PC-9 (cell line): ENCODE measurements around the gene PSORS1C1. TPM values are rescaled to one million over a fixed set of nuclear protein-coding genes. Genes with fewer than 3 reads are reported as not detected.

ENCODE experiments used
- BruUV-seq: library from RNA; stranded (reverse); fragments of 400-500 nt; replicated peaks from 2 replicates; lab custom pipeline; 2021; lab: Mats Ljungman, UMichigan
- CTCF ChIA-PET: fragments of 300-600 bp; sonication (Branson Sonifier 250); formaldehyde crosslinking; loops from one replicate; lab custom pipeline; 2022; ENCODE audit warnings: antibody characterized with exemption; lab: Charles Lee
- POLR2A ChIA-PET: fragments of 300-600 bp; sonication (Branson Sonifier 250); formaldehyde crosslinking; loops from one replicate; lab custom pipeline; 2022; ENCODE audit warnings: antibody characterized with exemption; ENCODE audit not compliant: unreplicated experiment; lab: Charles Lee
- DNase-seq, 2 experiments: peaks; one replicate each; pipeline versions ENCODE4 v3.0.0 to v3.0.0-alpha.2; 2015 to 2022; ENCODE audit warnings: mixed read lengths in 1 of 2
- H2AFZ ChIP-seq: fragments of 200-600 bp; sonication (generic); 2 replicates; pipeline ENCODE4 v1.8.1; 2017; ENCODE audit warnings: antibody characterized with exemption
- H3F3A ChIP-seq: fragments of 200-600 bp; sonication (generic); 2 replicates; pipeline ENCODE4 v1.8.1; 2017; ENCODE audit warnings: antibody characterized with exemption, mild to moderate bottlenecking, low read depth; ENCODE audit not compliant: insufficient read depth
- H3K27ac ChIP-seq: fragments of 200-600 bp; sonication (generic); 2 replicates; pipeline ENCODE4 v1.6.1; 2016; ENCODE audit warnings: mixed run types
- H3K27me3 ChIP-seq: fragments of 200-600 bp; sonication (generic); 2 replicates; pipeline ENCODE4 v1.6.1; 2016; ENCODE audit warnings: low read depth, mixed run types; ENCODE audit not compliant: insufficient read depth
- H3K36me3 ChIP-seq: fragments of 200-600 bp; sonication (generic); 2 replicates; pipeline ENCODE4 v1.6.1; 2016; ENCODE audit warnings: low read depth, mixed run types
- H3K4me1 ChIP-seq: fragments of 200-600 bp; sonication (generic); replicated peaks from 2 replicates; pipeline ENCODE4 v1.6.1; 2016; ENCODE audit warnings: mixed run types; ENCODE audit not compliant: insufficient read depth
- H3K4me2 ChIP-seq: fragments of 200-600 bp; sonication (generic); 2 replicates; pipeline ENCODE4 v1.6.1; 2017; ENCODE audit warnings: mixed run types
- H3K4me3 ChIP-seq: fragments of 200-600 bp; sonication (generic); 2 replicates; pipeline ENCODE4 v1.6.1; 2016; ENCODE audit warnings: mixed run types
- H3K79me2 ChIP-seq: fragments of 200-600 bp; sonication (generic); 2 replicates; pipeline ENCODE4 v1.6.1; 2017; ENCODE audit warnings: low read depth, mixed run types
- H3K9me2 ChIP-seq: fragments of 200-600 bp; sonication (generic); 2 replicates; pipeline ENCODE4 v1.8.1; 2017; ENCODE audit warnings: mild to moderate bottlenecking; ENCODE audit not compliant: insufficient read depth
- H3K9me3 ChIP-seq: fragments of 200-600 bp; sonication (generic); 2 replicates; pipeline ENCODE4 v1.8.1; 2016; ENCODE audit warnings: low read depth; ENCODE audit not compliant: insufficient read depth
- H4K20me1 ChIP-seq: fragments of 200-600 bp; sonication (generic); 2 replicates; pipeline ENCODE4 v1.8.1; 2017; ENCODE audit not compliant: insufficient read depth
- EZH2 ChIP-seq: fragments of 200-600 bp; sonication (generic); IDR thresholded peaks from 2 replicates; pipeline ENCODE4 v1.8.0; 2017; ENCODE audit warnings: antibody characterized with exemption, low read depth
- intact Hi-C: fragments of 100-400 bp; cut with micrococcal nuclease; formaldehyde crosslinking; loops from one replicate; pipeline ENCODE4 v1.10.0; 2022; ENCODE audit not compliant: unreplicated experiment
- total RNA-seq: library from RNA; stranded (reverse); gene quantifications from 2 replicates; pipeline ENCODE4 v1.2.3, GENCODE V29; 2021
- TF ChIP-seq, protein P1 (sequence below): fragments of 200-600 bp; sonication (generic); conservative IDR thresholded peaks from 2 replicates; pipeline ENCODE4 v1.6.1; 2017; ENCODE audit warnings: mixed run types, antibody characterized with exemption, mild to moderate bottlenecking, moderate library complexity

PSORS1C1 gene
- total RNA-seq, 1 experiment from 2014 or later = 29.2 TPM

DNA sequence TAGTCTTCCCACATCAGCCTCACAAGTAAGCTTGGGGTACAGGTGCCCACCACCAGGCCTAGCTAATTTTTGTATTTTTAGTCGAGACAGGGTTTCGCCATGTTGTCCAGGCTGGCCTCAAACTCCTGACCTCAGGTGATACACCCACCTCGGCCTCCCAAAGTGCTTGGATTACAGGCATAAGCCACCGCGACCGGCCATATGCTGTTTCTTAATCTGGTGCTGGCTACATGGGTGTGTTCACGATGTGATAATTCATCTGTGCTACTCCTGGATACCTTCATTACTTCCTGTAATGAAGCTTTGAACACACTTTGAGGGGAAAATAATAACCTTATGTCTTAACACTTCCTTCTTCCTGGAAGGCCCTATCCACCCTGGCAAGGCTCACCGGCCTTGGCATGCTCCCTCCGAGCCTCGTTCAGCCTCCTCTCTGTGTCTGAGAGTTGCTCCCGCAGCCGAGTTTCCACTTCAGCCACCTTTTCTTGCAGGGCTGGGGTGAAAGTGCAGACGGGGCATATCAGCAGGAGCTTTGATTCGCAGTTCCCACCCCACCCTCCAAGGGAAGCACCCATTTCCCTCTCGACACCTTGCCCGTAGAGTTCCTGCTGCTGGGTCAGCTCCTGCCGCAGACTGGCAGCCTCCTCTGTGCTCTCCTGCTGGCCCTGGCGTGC lies 29.8 kb downstream of the PSORS1C1 start:
- no peaks in the 10 kb centered on the region for H3K4me1 ChIP-seq
- POLR2A ChIA-PET = no interaction called here

DNA sequence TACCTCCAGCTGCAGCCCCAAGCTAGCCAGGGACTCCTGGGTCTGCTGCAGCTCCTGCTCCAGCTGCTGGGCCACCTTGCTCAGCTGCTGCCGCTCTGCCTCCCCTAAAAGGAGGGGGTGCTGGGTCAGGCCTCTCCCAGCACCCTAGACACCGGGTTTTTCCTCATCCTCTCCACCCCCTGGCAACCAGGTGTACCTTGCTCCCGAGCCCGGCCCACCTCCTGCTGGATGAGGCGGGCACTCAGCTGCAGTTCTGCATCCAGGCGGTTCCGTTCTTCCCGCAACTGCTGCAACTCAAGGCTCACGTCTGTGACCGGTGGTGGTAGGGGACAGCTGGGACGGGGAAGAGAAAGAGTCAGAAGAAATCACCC lies 30.4 kb downstream of the PSORS1C1 start:
- Histone ChIP-seq H3K79me2 (no peaks in the 10 kb centered on the region), H2AFZ (no peak overlapping the region), H3K27ac (no peak overlapping the region), H3K27me3 (no peaks in the 10 kb centered on the region), H3K9me2 (no peaks in the 10 kb centered on the region), H4K20me1 (no peaks in the 10 kb centered on the region), H3K4me3 (no peak overlapping the region), H3K9me3 (no peaks in the 10 kb centered on the region), H3K4me1 (no peaks in the 10 kb centered on the region), H3K4me2 (no peak overlapping the region), H3F3A (no peaks in the 10 kb centered on the region; the same call in 1 of the 2 replicates), H3K36me3 (no peaks in the 10 kb centered on the region)
- intact Hi-C loops = no loop called here
- ChIA-PET POLR2A (no interaction called here), CTCF (no interaction called here)
- BruUV-seq = no TSS peak
- TF ChIP-seq EZH2 = no peak
- TF ChIP-seq, protein P1, sequence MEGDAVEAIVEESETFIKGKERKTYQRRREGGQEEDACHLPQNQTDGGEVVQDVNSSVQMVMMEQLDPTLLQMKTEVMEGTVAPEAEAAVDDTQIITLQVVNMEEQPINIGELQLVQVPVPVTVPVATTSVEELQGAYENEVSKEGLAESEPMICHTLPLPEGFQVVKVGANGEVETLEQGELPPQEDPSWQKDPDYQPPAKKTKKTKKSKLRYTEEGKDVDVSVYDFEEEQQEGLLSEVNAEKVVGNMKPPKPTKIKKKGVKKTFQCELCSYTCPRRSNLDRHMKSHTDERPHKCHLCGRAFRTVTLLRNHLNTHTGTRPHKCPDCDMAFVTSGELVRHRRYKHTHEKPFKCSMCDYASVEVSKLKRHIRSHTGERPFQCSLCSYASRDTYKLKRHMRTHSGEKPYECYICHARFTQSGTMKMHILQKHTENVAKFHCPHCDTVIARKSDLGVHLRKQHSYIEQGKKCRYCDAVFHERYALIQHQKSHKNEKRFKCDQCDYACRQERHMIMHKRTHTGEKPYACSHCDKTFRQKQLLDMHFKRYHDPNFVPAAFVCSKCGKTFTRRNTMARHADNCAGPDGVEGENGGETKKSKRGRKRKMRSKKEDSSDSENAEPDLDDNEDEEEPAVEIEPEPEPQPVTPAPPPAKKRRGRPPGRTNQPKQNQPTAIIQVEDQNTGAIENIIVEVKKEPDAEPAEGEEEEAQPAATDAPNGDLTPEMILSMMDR = no peak
- DNase-seq = no peak

More for the DNA sequence above, 29.8 kb downstream of the PSORS1C1 start:
- H3F3A ChIP-seq = no peaks in the 10 kb centered on the region; the same call in 1 of the 2 replicates
- TF ChIP-seq EZH2 = no peak
- TF ChIP-seq, protein P1 = no peak
- no peak overlapping the region for H3K4me2 ChIP-seq
- no peak overlapping the region for H3K4me3 ChIP-seq
- no peaks in the 10 kb centered on the region for H3K9me3 ChIP-seq
- H4K20me1 ChIP-seq = no peaks in the 10 kb centered on the region
- no peaks in the 10 kb centered on the region for H3K9me2 ChIP-seq
- no peaks in the 10 kb centered on the region for H3K36me3 ChIP-seq
- DNase-seq = no peak
- intact Hi-C loops = no loop called here
- BruUV-seq = no TSS peak
- no peak overlapping the region for H3K27ac ChIP-seq
- no peaks in the 10 kb centered on the region for H3K27me3 ChIP-seq
- H2AFZ ChIP-seq = no peak overlapping the region
- CTCF ChIA-PET = no interaction called here
- no peaks in the 10 kb centered on the region for H3K79me2 ChIP-seq

DNA sequence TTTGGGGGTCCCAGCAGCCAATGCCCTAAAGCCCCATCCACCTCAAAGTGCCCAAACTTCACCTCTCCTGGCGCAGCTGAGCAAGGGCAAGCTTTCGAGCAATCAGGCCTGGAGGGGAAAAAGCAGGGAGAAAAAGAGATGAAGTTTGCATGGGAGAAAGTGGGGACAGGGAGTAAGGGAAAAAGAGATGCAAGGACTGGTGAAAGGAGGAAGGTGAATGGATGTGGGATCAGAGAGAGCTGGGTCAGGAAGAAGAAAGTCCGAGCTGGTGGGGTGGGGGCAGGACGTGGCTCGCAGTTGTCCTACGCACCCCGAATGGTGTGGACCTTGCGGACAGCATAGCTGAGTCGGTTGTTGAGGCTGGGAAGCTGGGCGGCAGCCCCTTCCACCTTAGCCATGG lies 30.8 kb downstream of the PSORS1C1 start:
- TF ChIP-seq EZH2 = no peak
- TF ChIP-seq, protein P1 = no peak
- no peaks in the 10 kb centered on the region for H3K4me1 ChIP-seq
- H3K4me3 ChIP-seq = no peak overlapping the region
- no peaks in the 10 kb centered on the region for H3K9me2 ChIP-seq
- DNase-seq = no peak
- H3K4me2 ChIP-seq = no peak overlapping the region
- H3F3A ChIP-seq = no peaks in the 10 kb centered on the region; the same call in 1 of the 2 replicates
- H2AFZ ChIP-seq = no peak overlapping the region
- no peaks in the 10 kb centered on the region for H4K20me1 ChIP-seq
- CTCF ChIA-PET = no interaction called here
- no peak overlapping the region for H3K27ac ChIP-seq
- no peaks in the 10 kb centered on the region for H3K27me3 ChIP-seq
- intact Hi-C loops = no loop called here
- no peaks in the 10 kb centered on the region for H3K79me2 ChIP-seq
- no peaks in the 10 kb centered on the region for H3K9me3 ChIP-seq
- H3K36me3 ChIP-seq = no peaks in the 10 kb centered on the region
- POLR2A ChIA-PET = no interaction called here
- no TSS peak for BruUV-seq
